Keratinocyte (primary cell): ENCODE measurements around the gene BCL11B. TPM values are rescaled to one million over a fixed set of nuclear protein-coding genes. Genes with fewer than 3 reads are reported as not detected.

Experiments used
- DNase-seq: peaks from one replicate; pipeline ENCODE4 v3.0.0-alpha.2; 2011; ENCODE audit warnings: low read depth, missing footprints, low spot score
- FAIRE-seq: peaks from 2 replicates; lab custom pipeline; 2011; peaks lifted over from hg19 to GRCh38; lab: Jason Lieb, UNC
- H2AFZ ChIP-seq: 2 replicates; pipeline ENCODE4 v1.6.0; 2012; ENCODE audit warnings: low read length, control low read depth, inconsistent platforms; ENCODE audit not compliant: control insufficient read depth
- H3K27ac ChIP-seq: 2 replicates; pipeline ENCODE4 v1.5.1; 2011; ENCODE audit warnings: low read length; ENCODE audit not compliant: control insufficient read depth, insufficient read depth
- H3K27me3 ChIP-seq: 3 replicates; pipeline ENCODE4 v1.6.0; 2011; ENCODE audit warnings: low read length; ENCODE audit not compliant: control insufficient read depth, insufficient read depth; ENCODE audit errors: extremely low read depth
- H3K36me3 ChIP-seq, 2 experiments: 2 replicates in 1 of 2; 3 replicates in 1 of 2; pipeline ENCODE4 v1.5.1; 2011; ENCODE audit warnings: low read length in 2 of 2, mild to moderate bottlenecking in 1 of 2; ENCODE audit not compliant: control insufficient read depth in 2 of 2, insufficient read depth in 2 of 2; ENCODE audit errors: extremely low read depth in 1 of 2
- H3K4me1 ChIP-seq: 3 replicates; pipeline ENCODE4 v1.5.1; 2011; ENCODE audit warnings: low read length; ENCODE audit not compliant: control insufficient read depth, insufficient read depth; ENCODE audit errors: extremely low read depth
- H3K4me2 ChIP-seq: 3 replicates; pipeline ENCODE4 v1.6.0; 2011; ENCODE audit warnings: low read depth, low read length; ENCODE audit not compliant: control insufficient read depth, insufficient read depth; ENCODE audit errors: extremely low read depth
- H3K4me3 ChIP-seq, 3 experiments: fragments of 200-600 bp in 1 of 3; sonication (generic) in 1 of 3; 2 replicates in 2 of 3; 3 replicates in 1 of 3; pipeline ENCODE4 v1.5.1; 2011 to 2016; ENCODE audit warnings: low read length in 3 of 3, mild to moderate bottlenecking in 3 of 3, control low read depth in 2 of 3, inconsistent platforms in 1 of 3, low read depth in 1 of 3, mixed read lengths in 1 of 3, mixed run types in 1 of 3, moderate library complexity in 1 of 3; ENCODE audit not compliant: control insufficient read depth in 2 of 3, insufficient read depth in 2 of 3; ENCODE audit errors: extremely low read depth in 1 of 3
- H3K79me2 ChIP-seq: 2 replicates; pipeline ENCODE4 v1.6.0; 2012; ENCODE audit warnings: low read length; ENCODE audit not compliant: control insufficient read depth, insufficient read depth
- H3K9ac ChIP-seq: 3 replicates; pipeline ENCODE4 v1.6.0; 2011; ENCODE audit warnings: low read length; ENCODE audit not compliant: control insufficient read depth, insufficient read depth; ENCODE audit errors: extremely low read depth
- H3K9me1 ChIP-seq: 3 replicates; pipeline ENCODE4 v1.6.0; 2011; ENCODE audit warnings: low read length; ENCODE audit not compliant: control insufficient read depth, insufficient read depth; ENCODE audit errors: extremely low read depth
- H3K9me3 ChIP-seq: 2 replicates; pipeline ENCODE4 v1.5.1; 2012; ENCODE audit warnings: low read depth, low read length; ENCODE audit not compliant: control insufficient read depth
- H4K20me1 ChIP-seq: 3 replicates; pipeline ENCODE4 v1.6.0; 2011; ENCODE audit warnings: low read length; ENCODE audit not compliant: control insufficient read depth, insufficient read depth; ENCODE audit errors: extremely low read depth
- EZH2 ChIP-seq: IDR thresholded peaks from one replicate; pipeline ENCODE4 v1.6.1; 2012; ENCODE audit warnings: inconsistent platforms, mild to moderate bottlenecking, low read length, moderate library complexity
- dilution Hi-C: fragments of 300-500 bp; cut with MboI; formaldehyde crosslinking; loops from one replicate; pipeline ENCODE4 v1.7.0; 2020; ENCODE audit warnings: low sequenced_read_pairs; ENCODE audit not compliant: extremely low pct_ligation_motif_present
- polyA plus RNA-seq, 5 experiments: library from polyadenylated mRNA; depleted of rRNA in 3 of 5; stranded (reverse) in 3 of 5; stranded (forward) in 1 of 5; unstranded in 1 of 5; fragments of >200 nt; gene quantifications; 1 replicate in 1 of 5; 2 replicates in 3 of 5; 3 replicates in 1 of 5; pipeline versions ENCODE4 v1.2.1 to v1.2.3, GENCODE V29; 2011 to 2012; ENCODE audit warnings: missing spikeins in 2 of 5, low read depth in 1 of 5, low replicate concordance in 1 of 5
- TF ChIP-seq, protein P1 (sequence below), 3 experiments: IDR thresholded peaks in 1 of 3; conservative IDR thresholded peaks in 1 of 3; optimal IDR thresholded peaks in 1 of 3; 2 replicates in 2 of 3; 3 replicates in 1 of 3; pipeline versions ENCODE3 to v1.5.1; 2011; ENCODE audit warnings: low read length in 3 of 3, mild to moderate bottlenecking in 3 of 3, moderate library complexity in 2 of 3, control low read depth in 1 of 3, inconsistent platforms in 1 of 3; ENCODE audit not compliant: insufficient read depth in 2 of 3; ENCODE audit errors: extremely low read depth in 1 of 3

BCL11B gene
- polyA plus RNA-seq, 1 donor (not counting 4 experiments of a cell fraction or from before 2014, with no cell fraction given), result 5.2 TPM

GRCh38 chr14:99158646-99159165 lies 113.3 kb downstream of the BCL11B start:
- dilution Hi-C loops, result no loop called here
- H3K79me2 ChIP-seq, result no peaks in the 10 kb centered on the region
- H3K9me1 ChIP-seq, result no peaks in the 10 kb centered on the region
- H3K4me3 ChIP-seq, result no peak overlapping the region
- no peaks in the 10 kb centered on the region for H3K9me3 ChIP-seq
- H4K20me1 ChIP-seq, result no peaks in the 10 kb centered on the region
- TF ChIP-seq, protein P1, sequence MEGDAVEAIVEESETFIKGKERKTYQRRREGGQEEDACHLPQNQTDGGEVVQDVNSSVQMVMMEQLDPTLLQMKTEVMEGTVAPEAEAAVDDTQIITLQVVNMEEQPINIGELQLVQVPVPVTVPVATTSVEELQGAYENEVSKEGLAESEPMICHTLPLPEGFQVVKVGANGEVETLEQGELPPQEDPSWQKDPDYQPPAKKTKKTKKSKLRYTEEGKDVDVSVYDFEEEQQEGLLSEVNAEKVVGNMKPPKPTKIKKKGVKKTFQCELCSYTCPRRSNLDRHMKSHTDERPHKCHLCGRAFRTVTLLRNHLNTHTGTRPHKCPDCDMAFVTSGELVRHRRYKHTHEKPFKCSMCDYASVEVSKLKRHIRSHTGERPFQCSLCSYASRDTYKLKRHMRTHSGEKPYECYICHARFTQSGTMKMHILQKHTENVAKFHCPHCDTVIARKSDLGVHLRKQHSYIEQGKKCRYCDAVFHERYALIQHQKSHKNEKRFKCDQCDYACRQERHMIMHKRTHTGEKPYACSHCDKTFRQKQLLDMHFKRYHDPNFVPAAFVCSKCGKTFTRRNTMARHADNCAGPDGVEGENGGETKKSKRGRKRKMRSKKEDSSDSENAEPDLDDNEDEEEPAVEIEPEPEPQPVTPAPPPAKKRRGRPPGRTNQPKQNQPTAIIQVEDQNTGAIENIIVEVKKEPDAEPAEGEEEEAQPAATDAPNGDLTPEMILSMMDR (optimal IDR thresholded peaks at IDR 0.05 in 1 of 3, IDR thresholded peaks at IDR 0.05 in 1 of 3, conservative IDR thresholded peaks at IDR 0.05 in 1 of 3; ENCODE audit: extremely low read depth in 1 of 3, insufficient read depth in 2 of 3, low read length in 3 of 3), result no peak
- no peak for TF ChIP-seq EZH2
- DNase-seq, result no peak
- no peak overlapping the region for H3K9ac ChIP-seq
- no peak overlapping the region for H3K4me2 ChIP-seq
- no peak overlapping the region for H2AFZ ChIP-seq
- no peaks in the 10 kb centered on the region for H3K36me3 ChIP-seq
- FAIRE-seq, result no peak
- peaks cover 2% of the 10 kb centered on the region for H3K4me1 ChIP-seq
- H3K27me3 ChIP-seq, result peaks cover 8% of the 10 kb centered on the region
- H3K27ac ChIP-seq, result no peak overlapping the region

GRCh38 chr14:99158150-99158549 lies 113.8 kb downstream of the BCL11B start:
- Histone ChIP-seq H3K36me3 (no peaks in the 10 kb centered on the region), H3K9me3 (no peaks in the 10 kb centered on the region), H3K79me2 (no peaks in the 10 kb centered on the region), H3K27me3 (peaks cover 8% of the 10 kb centered on the region), H3K9me1 (no peaks in the 10 kb centered on the region), H3K4me1 (peaks cover 2% of the 10 kb centered on the region), H3K9ac (no peak overlapping the region), H3K4me3 (no peak overlapping the region), H4K20me1 (no peaks in the 10 kb centered on the region), H3K27ac (no peak overlapping the region), H2AFZ (no peak overlapping the region), H3K4me2 (no peak overlapping the region)
- FAIRE-seq (no peak), DNase-seq (no peak)
- TF ChIP-seq EZH2, result no peak
- TF ChIP-seq, protein P1 (optimal IDR thresholded peaks at IDR 0.05 in 1 of 3, IDR thresholded peaks at IDR 0.05 in 1 of 3, conservative IDR thresholded peaks at IDR 0.05 in 1 of 3; ENCODE audit: extremely low read depth in 1 of 3, insufficient read depth in 2 of 3, low read length in 3 of 3), result no peak
- dilution Hi-C loops, result no loop called here
